ENCODE measurements around the gene SPATA18.

- TF ChIP-seq GATA2 (IDR thresholded peaks at IDR 0.05; ENCODE audit: low read depth, low read length): no peak
- no peak for TF ChIP-seq GATA3 (IDR thresholded peaks at IDR 0.05; ENCODE audit: low read depth, low read length)
These were observed 30.1 kb downstream of the SPATA18 start for GRCh38 chr4:52081216-52081615.

All from SH-SY5Y (cell line).